Uterus (tissue), 2 donors: ENCODE results near the gene KLF16.

Source experiments
- CTCF ChIP-seq, 4 experiments: fragments of 200-600 bp in 2 of 4; fragments of 450-650 bp in 2 of 4; sonication (generic) in 2 of 4; IDR thresholded peaks; one replicate each; pipeline ENCODE4 v1.5.1; 2016 to 2019; ENCODE audit warnings: antibody characterized with exemption in 4 of 4, mild to moderate bottlenecking in 2 of 4, moderate library complexity in 1 of 4
- POLR2A ChIP-seq, 2 donors: fragments of 450-650 bp; IDR thresholded peaks; one replicate each; pipeline ENCODE4 v1.6.1; 2016; ENCODE audit warnings: antibody characterized with exemption in 2 of 2, mild to moderate bottlenecking in 1 of 2, moderate library complexity in 1 of 2

DNA sequence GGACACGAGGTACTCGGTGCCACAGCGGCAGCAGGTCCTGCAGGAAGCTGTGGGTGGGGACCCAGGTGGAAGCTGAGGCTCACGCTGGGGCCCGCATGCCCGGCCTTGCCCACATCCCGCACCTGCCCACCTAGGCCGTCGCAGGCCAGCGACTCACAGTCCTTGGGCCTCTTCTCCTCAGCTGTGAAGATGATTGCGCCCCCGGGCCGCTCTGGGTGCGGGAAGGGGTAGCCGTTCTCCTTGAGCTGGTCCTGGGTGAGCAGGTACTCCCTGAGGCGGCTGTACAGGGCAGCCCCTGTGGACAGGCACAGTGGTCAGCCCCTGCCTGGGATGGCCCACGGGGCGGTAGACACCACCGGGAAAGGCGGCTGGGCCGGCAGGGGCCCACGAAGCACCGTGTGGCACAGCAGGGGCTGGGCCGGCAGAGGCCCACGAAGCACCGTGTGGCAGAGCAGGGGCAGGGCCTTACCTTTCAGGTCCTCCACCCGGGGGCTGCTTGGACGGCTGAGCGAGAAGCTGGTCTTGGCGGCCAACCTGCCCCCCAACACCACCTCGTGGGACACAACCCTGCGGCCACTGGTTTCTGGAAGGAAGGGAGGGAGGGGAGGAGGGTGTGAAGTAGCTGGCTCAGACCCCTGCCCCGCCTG lies 44.7 kb downstream of the KLF16 start:
- TF ChIP-seq POLR2A (IDR thresholded peaks at IDR 0.05) (no peak), CTCF (IDR thresholded peaks at IDR 0.05) (no peak)
